Astrocyte (in vitro differentiated cells and primary cell): Measurements from ENCODE around the gene HBA1. TPM values are rescaled to one million over a fixed set of nuclear protein-coding genes. Genes with fewer than 3 reads are reported as not detected.
"Not testable (repeated sequence)": the region's sequence is repeated elsewhere in the genome, so short reads cannot be mapped to it uniquely, and the experiment has no call there.

ENCODE experiments used
- DNase-seq: peaks from one replicate; pipeline ENCODE4 v3.0.0-alpha.2; 2010; ENCODE audit warnings: low read depth
- FAIRE-seq: peaks from 2 replicates; lab custom pipeline; 2011; peaks lifted over from hg19 to GRCh38; lab: Jason Lieb, UNC
- H2AFZ ChIP-seq: 2 replicates; pipeline ENCODE4 v1.6.0; 2012; ENCODE audit warnings: low read depth, low read length, inconsistent platforms
- H3K27ac ChIP-seq: 2 replicates; pipeline ENCODE4 v1.5.1; 2011; ENCODE audit warnings: low read depth, low read length, inconsistent platforms
- H3K27me3 ChIP-seq: 2 replicates; pipeline ENCODE4 v1.6.0; 2011; ENCODE audit warnings: low read length, inconsistent platforms; ENCODE audit not compliant: insufficient read depth
- H3K36me3 ChIP-seq: 2 replicates; pipeline ENCODE4 v1.5.1; 2011; ENCODE audit warnings: low read length, inconsistent platforms; ENCODE audit not compliant: insufficient read depth
- H3K4me1 ChIP-seq: 2 replicates; pipeline ENCODE4 v1.5.1; 2011; ENCODE audit warnings: low read length, inconsistent platforms; ENCODE audit not compliant: insufficient read depth
- H3K4me2 ChIP-seq: 2 replicates; pipeline ENCODE4 v1.6.0; 2012; ENCODE audit warnings: low read length, inconsistent platforms
- H3K4me3 ChIP-seq: 2 replicates; pipeline ENCODE4 v1.5.1; 2011; ENCODE audit warnings: low read depth, mild to moderate bottlenecking, low read length, inconsistent platforms; ENCODE audit not compliant: insufficient read depth
- H3K79me2 ChIP-seq: 2 replicates; pipeline ENCODE4 v1.6.0; 2012; ENCODE audit warnings: mild to moderate bottlenecking, low read length, inconsistent platforms; ENCODE audit not compliant: insufficient read depth
- H3K9ac ChIP-seq: 2 replicates; pipeline ENCODE4 v1.6.0; 2012; ENCODE audit warnings: mild to moderate bottlenecking, low read length, inconsistent platforms
- H3K9me3 ChIP-seq: 2 replicates; pipeline ENCODE4 v1.5.1; 2012; ENCODE audit warnings: low read depth, mild to moderate bottlenecking, low read length, inconsistent platforms; ENCODE audit not compliant: insufficient read depth
- H4K20me1 ChIP-seq: 2 replicates; pipeline ENCODE4 v1.6.0; 2012; ENCODE audit warnings: low read length, inconsistent platforms; ENCODE audit not compliant: insufficient read depth
- H3K27ac Mint-ChIP-seq: one replicate; pipeline ENCODE4 v1.8.0; 2021; ENCODE audit warnings: mild to moderate bottlenecking, mixed read lengths; ENCODE audit not compliant: unreplicated experiment
- H3K27me3 Mint-ChIP-seq: one replicate; pipeline ENCODE4 v1.8.0; 2021; ENCODE audit warnings: low read depth, mixed read lengths; ENCODE audit not compliant: unreplicated experiment
- H3K36me3 Mint-ChIP-seq: one replicate; pipeline ENCODE4 v1.8.0; 2021; ENCODE audit warnings: low read depth, mixed read lengths; ENCODE audit not compliant: unreplicated experiment
- H3K4me1 Mint-ChIP-seq: one replicate; pipeline ENCODE4 v1.8.0; 2021; ENCODE audit warnings: low read depth, mixed read lengths; ENCODE audit not compliant: unreplicated experiment
- H3K4me3 Mint-ChIP-seq: one replicate; pipeline ENCODE4 v1.8.0; 2021; ENCODE audit warnings: mild to moderate bottlenecking, moderate library complexity, mixed read lengths; ENCODE audit not compliant: unreplicated experiment
- H3K9me3 Mint-ChIP-seq: one replicate; pipeline ENCODE4 v1.8.0; 2021; ENCODE audit warnings: mild to moderate bottlenecking, mixed read lengths; ENCODE audit not compliant: unreplicated experiment
- EZH2 ChIP-seq: IDR thresholded peaks from 2 replicates; pipeline ENCODE4 v1.6.1; 2012; ENCODE audit warnings: mild to moderate bottlenecking, low read length, inconsistent platforms; ENCODE audit not compliant: insufficient read depth
- total RNA-seq: library from RNA; stranded (reverse); gene quantifications from 2 replicates; pipeline ENCODE4 v1.2.1, GENCODE V29; 2021
- TF ChIP-seq, protein P1 (sequence below): IDR thresholded peaks from 2 replicates; pipeline ENCODE4 v1.5.1; 2011; ENCODE audit warnings: low read depth, mild to moderate bottlenecking, inconsistent platforms, low read length, moderate library complexity; ENCODE audit not compliant: insufficient read depth

The HBA1 gene
- total RNA-seq, 1 donor from 2014 or later: not detected

- FAIRE-seq: no peak
- H3K36me3 ChIP-seq: peaks cover 48% of the 10 kb centered on the region
Measured at GRCh38 chr16:194516-194915, 18.0 kb downstream of the HBA1 start.

GRCh38 chr16:200388-200787, 23.9 kb downstream of the HBA1 start:
- peaks cover 8% of the 10 kb centered on the region for H3K4me1 Mint-ChIP-seq
- H3K9me3 ChIP-seq: no peaks in the 10 kb centered on the region
- H3K27ac ChIP-seq: peak overlapping the region; percentile 40
- H3K9me3 Mint-ChIP-seq: no peaks in the 10 kb centered on the region
- no peak for TF ChIP-seq EZH2
- TF ChIP-seq, protein P1, sequence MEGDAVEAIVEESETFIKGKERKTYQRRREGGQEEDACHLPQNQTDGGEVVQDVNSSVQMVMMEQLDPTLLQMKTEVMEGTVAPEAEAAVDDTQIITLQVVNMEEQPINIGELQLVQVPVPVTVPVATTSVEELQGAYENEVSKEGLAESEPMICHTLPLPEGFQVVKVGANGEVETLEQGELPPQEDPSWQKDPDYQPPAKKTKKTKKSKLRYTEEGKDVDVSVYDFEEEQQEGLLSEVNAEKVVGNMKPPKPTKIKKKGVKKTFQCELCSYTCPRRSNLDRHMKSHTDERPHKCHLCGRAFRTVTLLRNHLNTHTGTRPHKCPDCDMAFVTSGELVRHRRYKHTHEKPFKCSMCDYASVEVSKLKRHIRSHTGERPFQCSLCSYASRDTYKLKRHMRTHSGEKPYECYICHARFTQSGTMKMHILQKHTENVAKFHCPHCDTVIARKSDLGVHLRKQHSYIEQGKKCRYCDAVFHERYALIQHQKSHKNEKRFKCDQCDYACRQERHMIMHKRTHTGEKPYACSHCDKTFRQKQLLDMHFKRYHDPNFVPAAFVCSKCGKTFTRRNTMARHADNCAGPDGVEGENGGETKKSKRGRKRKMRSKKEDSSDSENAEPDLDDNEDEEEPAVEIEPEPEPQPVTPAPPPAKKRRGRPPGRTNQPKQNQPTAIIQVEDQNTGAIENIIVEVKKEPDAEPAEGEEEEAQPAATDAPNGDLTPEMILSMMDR: no peak
- peaks cover 53% of the 10 kb centered on the region for H4K20me1 ChIP-seq
- no peak overlapping the region for H3K4me3 ChIP-seq
- H3K4me2 ChIP-seq: no peak overlapping the region
- H3K79me2 ChIP-seq: peaks cover 36% of the 10 kb centered on the region
- peak; percentile 77 for DNase-seq
- H3K9ac ChIP-seq: no peak overlapping the region
- FAIRE-seq: no peak
- H3K4me1 ChIP-seq: peaks cover 7% of the 10 kb centered on the region
- H2AFZ ChIP-seq: no peak overlapping the region
- peaks cover 51% of the 10 kb centered on the region for H3K36me3 ChIP-seq
- no peaks in the 10 kb centered on the region for H3K27me3 ChIP-seq
- H3K27me3 Mint-ChIP-seq: no peaks in the 10 kb centered on the region
- H3K36me3 Mint-ChIP-seq: peaks cover 18% of the 10 kb centered on the region
- H3K4me3 Mint-ChIP-seq: no peak overlapping the region
- peak overlapping the region; percentile 77 for H3K27ac Mint-ChIP-seq

More at GRCh38 chr16:194516-194915, 18.0 kb downstream of the HBA1 start:
- peaks cover 29% of the 10 kb centered on the region for H3K36me3 Mint-ChIP-seq
- no peak overlapping the region for H3K9ac ChIP-seq
- peaks cover 11% of the 10 kb centered on the region for H3K4me1 Mint-ChIP-seq
- no peaks in the 10 kb centered on the region for H3K27me3 ChIP-seq
- no peaks in the 10 kb centered on the region for H3K9me3 ChIP-seq
- no peaks in the 10 kb centered on the region for H3K27me3 Mint-ChIP-seq
- H3K4me3 Mint-ChIP-seq: no peak overlapping the region
- no peak overlapping the region for H2AFZ ChIP-seq
- no peak overlapping the region for H3K4me2 ChIP-seq
- peaks cover 23% of the 10 kb centered on the region for H3K79me2 ChIP-seq
- no peaks in the 10 kb centered on the region for H3K4me1 ChIP-seq
- peak; percentile 13 for DNase-seq
- peaks cover 72% of the 10 kb centered on the region for H4K20me1 ChIP-seq
- H3K27ac Mint-ChIP-seq: peak overlapping the region; percentile 41
- H3K9me3 Mint-ChIP-seq: no peaks in the 10 kb centered on the region
- H3K4me3 ChIP-seq: no peak overlapping the region
- no peak for TF ChIP-seq EZH2
- TF ChIP-seq, protein P1: no peak
- no peak overlapping the region for H3K27ac ChIP-seq

GRCh38 chr16:203246-203645, 26.8 kb downstream of the HBA1 start:
- TF ChIP-seq, protein P1: no peak
- TF ChIP-seq EZH2: no peak
- no peak overlapping the region for H3K4me3 ChIP-seq
- Mint-ChIP-seq H3K27me3 (no peaks in the 10 kb centered on the region), H3K27ac (no peak overlapping the region), H3K4me1 (peaks cover 8% of the 10 kb centered on the region), H3K4me3 (no peak overlapping the region), H3K9me3 (no peaks in the 10 kb centered on the region), H3K36me3 (peaks cover 27% of the 10 kb centered on the region)
- no peaks in the 10 kb centered on the region for H3K9me3 ChIP-seq
- no peak overlapping the region for H3K9ac ChIP-seq
- H3K27ac ChIP-seq: no peak overlapping the region
- peaks cover 45% of the 10 kb centered on the region for H3K79me2 ChIP-seq
- H4K20me1 ChIP-seq: peaks cover 66% of the 10 kb centered on the region
- H2AFZ ChIP-seq: no peak overlapping the region
- no peak overlapping the region for H3K4me2 ChIP-seq
- no peaks in the 10 kb centered on the region for H3K27me3 ChIP-seq
- H3K36me3 ChIP-seq: peaks cover 55% of the 10 kb centered on the region
- no peak for DNase-seq
- H3K4me1 ChIP-seq: peaks cover 7% of the 10 kb centered on the region
- no peak for FAIRE-seq

GRCh38 chr16:204046-204445, 27.6 kb downstream of the HBA1 start:
- H3K9ac ChIP-seq, H3K4me3 Mint-ChIP-seq, H3K4me3 ChIP-seq, H3K27me3 ChIP-seq, H3K9me3 ChIP-seq, H2AFZ ChIP-seq, H3K27ac ChIP-seq, H3K4me2 ChIP-seq, H3K9me3 Mint-ChIP-seq, H3K4me1 Mint-ChIP-seq, H3K27ac Mint-ChIP-seq, H3K4me1 ChIP-seq, DNase-seq, FAIRE-seq, H3K27me3 Mint-ChIP-seq: not testable (repeated sequence)
- H3K79me2 ChIP-seq: peaks cover 50% of the 10 kb centered on the region
- peaks cover 27% of the 10 kb centered on the region for H3K36me3 Mint-ChIP-seq
- peaks cover 67% of the 10 kb centered on the region for H4K20me1 ChIP-seq
- peaks cover 53% of the 10 kb centered on the region for H3K36me3 ChIP-seq
